SK-N-SH (cell line): ENCODE results near the gene MNX1. TPM values are rescaled to one million over a fixed set of nuclear protein-coding genes. Genes with fewer than 3 reads are reported as not detected.
A peak's percentile ranks its signal among the peaks of the same experiment; 100 is the strongest.

ENCODE experiments used
- CTCF ChIA-PET: fragments of 300-600, 350-600 bp; formaldehyde crosslinking; extraction: SDS; loops from one replicate; lab custom pipeline; 2021; lab: Yijun Ruan, JAX
- POLR2A ChIA-PET: fragments of 350-600 bp; sonication (Branson Sonifier 250); formaldehyde crosslinking; extraction: SDS; loops from one replicate; lab custom pipeline; 2020; ENCODE audit warnings: antibody characterized with exemption, inconsistent platforms; lab: Yijun Ruan, JAX
- DNase-seq: peaks from one replicate; pipeline ENCODE4 v3.0.0; 2012
- H2AFZ ChIP-seq: fragments of 200-600 bp; sonication (generic); 2 replicates; pipeline ENCODE4 v1.8.1; 2016; ENCODE audit warnings: antibody characterized with exemption, mild to moderate bottlenecking, low read depth
- H3F3A ChIP-seq: fragments of 200-600 bp; sonication (generic); replicated peaks from 2 replicates; pipeline ENCODE3; 2016; ENCODE audit warnings: antibody characterized with exemption, mild to moderate bottlenecking; ENCODE audit not compliant: insufficient read depth
- H3K27ac ChIP-seq, 2 experiments: fragments of 200-500 bp in 1 of 2; fragments of 200-600 bp in 1 of 2; sonication (Bioruptor generic) in 1 of 2; sonication (generic), shearing (Covaris generic) in 1 of 2; 2 replicates each; pipeline versions ENCODE4 v1.5.1 to v1.6.1; 2014 to 2016; ENCODE audit warnings: low read depth in 2 of 2, inconsistent platforms in 1 of 2, low read length in 1 of 2, mild to moderate bottlenecking in 1 of 2, mixed read lengths in 1 of 2
- H3K27me3 ChIP-seq: fragments of 200-600 bp; sonication (generic), shearing (Covaris generic); 2 replicates; pipeline ENCODE4 v1.6.1; 2016; ENCODE audit warnings: mixed run types; ENCODE audit not compliant: insufficient read depth
- H3K36me3 ChIP-seq, 2 experiments: fragments of 200-500 bp in 1 of 2; fragments of 200-600 bp in 1 of 2; sonication (Bioruptor generic) in 1 of 2; sonication (generic) in 1 of 2; replicated peaks in 1 of 2; 2 replicates each; pipeline versions ENCODE3 to v1.5.1; 2014 to 2016; ENCODE audit warnings: low read length in 1 of 2, mild to moderate bottlenecking in 1 of 2; ENCODE audit not compliant: insufficient read depth in 2 of 2, control insufficient read depth in 1 of 2
- H3K4me1 ChIP-seq, 2 experiments: fragments of 200-500 bp in 1 of 2; fragments of 200-600 bp in 1 of 2; sonication (Bioruptor generic) in 1 of 2; sonication (generic), shearing (Covaris generic) in 1 of 2; 2 replicates each; pipeline versions ENCODE4 v1.5.1 to v1.6.1; 2014 to 2016; ENCODE audit warnings: low read depth in 1 of 2, low read length in 1 of 2, mixed run types in 1 of 2; ENCODE audit not compliant: insufficient read depth in 2 of 2, control insufficient read depth in 1 of 2
- H3K4me2 ChIP-seq: fragments of 200-600 bp; sonication (generic), shearing (Covaris generic); 2 replicates; pipeline ENCODE4 v1.6.1; 2017; ENCODE audit warnings: mixed run types
- H3K4me3 ChIP-seq, 2 experiments: fragments of 200-500 bp in 1 of 2; fragments of 200-600 bp in 1 of 2; sonication (Bioruptor generic) in 1 of 2; sonication (generic), shearing (Covaris generic) in 1 of 2; 2 replicates each; pipeline versions ENCODE4 v1.5.1 to v1.8.1; 2014 to 2016; ENCODE audit warnings: low read depth in 2 of 2, inconsistent platforms in 1 of 2, low read length in 1 of 2, mild to moderate bottlenecking in 1 of 2, mixed read lengths in 1 of 2, moderate library complexity in 1 of 2
- H3K79me2 ChIP-seq: fragments of 200-600 bp; sonication (generic); 2 replicates; pipeline ENCODE4 v1.8.1; 2017; ENCODE audit warnings: mild to moderate bottlenecking; ENCODE audit not compliant: insufficient read depth
- H3K9ac ChIP-seq: fragments of 200-600 bp; sonication (generic); 2 replicates; pipeline ENCODE4 v1.6.1; 2017; ENCODE audit warnings: mixed run types
- H3K9me2 ChIP-seq: fragments of 200-600 bp; sonication (generic); 2 replicates; pipeline ENCODE4 v1.6.1; 2017; ENCODE audit warnings: mixed run types
- H3K9me3 ChIP-seq: fragments of 200-600 bp; sonication (generic); 2 replicates; pipeline ENCODE4 v1.6.1; 2017; ENCODE audit warnings: mixed run types, mild to moderate bottlenecking, moderate library complexity
- H4K20me1 ChIP-seq: fragments of 200-600 bp; sonication (generic); 2 replicates; pipeline ENCODE4 v1.6.1; 2017; ENCODE audit warnings: mild to moderate bottlenecking, mixed run types; ENCODE audit not compliant: insufficient read depth
- ELF1 ChIP-seq: IDR thresholded peaks from 2 replicates; pipeline ENCODE4 v1.4.0; 2012
- EP300 ChIP-seq, 2 experiments: IDR thresholded peaks; 2 replicates each; pipeline versions ENCODE4 v1.4.0 to v1.6.1; 2012; ENCODE audit warnings: borderline replicate concordance in 1 of 2, low read depth in 1 of 2, low read length in 1 of 2
- EZH2phosphoT487 ChIP-seq: fragments of 200-600 bp; sonication (generic); IDR thresholded peaks from 2 replicates; pipeline ENCODE4 v1.6.1; 2017; ENCODE audit warnings: low read depth, mixed run types, mild to moderate bottlenecking, antibody characterized with exemption, moderate library complexity, borderline replicate concordance
- FOXJ3 ChIP-seq: sonication (generic); formaldehyde crosslinking; IDR thresholded peaks from 2 replicates; pipeline ENCODE4 v1.5.1; 2020; ENCODE audit warnings: mild to moderate bottlenecking, missing genetic modification reagents
- FOXM1 ChIP-seq: IDR thresholded peaks from 2 replicates; pipeline ENCODE4 v1.4.0; 2012; ENCODE audit warnings: low read depth, mild to moderate bottlenecking
- MAX ChIP-seq: IDR thresholded peaks from 2 replicates; pipeline ENCODE4 v1.4.0; 2012; ENCODE audit warnings: low read depth
- MEF2A ChIP-seq: IDR thresholded peaks from 2 replicates; pipeline ENCODE4 v1.4.0; 2012; ENCODE audit warnings: low read depth, borderline replicate concordance
- NFIC ChIP-seq: IDR thresholded peaks from 2 replicates; pipeline ENCODE4 v1.4.0; 2012; ENCODE audit warnings: borderline replicate concordance
- POLR2AphosphoS5 ChIP-seq: IDR thresholded peaks from 2 replicates; pipeline ENCODE4 v1.6.1; 2012; ENCODE audit warnings: low read depth, low read length
- RAD21 ChIP-seq: IDR thresholded peaks from 2 replicates; pipeline ENCODE4 v1.6.1; 2012; ENCODE audit warnings: mild to moderate bottlenecking, low read length
- RFX5 ChIP-seq: IDR thresholded peaks from 2 replicates; pipeline ENCODE4 v1.6.1; 2012; ENCODE audit warnings: mild to moderate bottlenecking, improper control_type of control experiment, low read length
- SIN3A ChIP-seq: IDR thresholded peaks from 2 replicates; pipeline ENCODE4 v1.6.1; 2012; ENCODE audit warnings: low read depth, mild to moderate bottlenecking, low read length, moderate library complexity, borderline replicate concordance
- TAF1 ChIP-seq: IDR thresholded peaks from 2 replicates; pipeline ENCODE4 v1.6.1; 2012; ENCODE audit warnings: low read depth, mild to moderate bottlenecking, low read length, moderate library complexity, borderline replicate concordance
- WGBS: methylation state at CpG from one replicate; pipeline ENCODE4 v1.1.6; 2017; ENCODE audit warnings: low lambda C conversion rate; 5-methylcytosine and 5-hydroxymethylcytosine counted together
- polyA plus RNA-seq, 3 experiments: library from polyadenylated mRNA; depleted of rRNA; stranded (reverse); fragments of >200 nt; gene quantifications; 2 replicates each; pipeline ENCODE4 v1.2.3, GENCODE V29; 2012

The MNX1 gene
- polyA plus RNA-seq, 1 of the 3 experiments (the other 2 are of a cell fraction), result not detected

GRCh38 chr7:157033483-157034473 lies 23.3 kb upstream of the MNX1 start:
- H2AFZ ChIP-seq, result no peak overlapping the region
- CTCF ChIA-PET, result interaction anchor here (1.3 kb wide), 1 partner anchor 14 kb away, joined by 4 read pairs; no protein-coding TSS in a partner anchor
- H3K4me2 ChIP-seq, result no peak overlapping the region
- POLR2A ChIA-PET, result no interaction called here
- no peak overlapping the region for H3K27ac ChIP-seq
- no peak overlapping the region for H3K9ac ChIP-seq
- H3K27me3 ChIP-seq, result peaks cover 77% of the 10 kb centered on the region
- no peak for TF ChIP-seq POLR2AphosphoS5
- TF ChIP-seq MAX, result no peak
- TF ChIP-seq NFIC, result no peak
- TF ChIP-seq SIN3A, result no peak
- no peak for TF ChIP-seq ELF1
- TF ChIP-seq EP300 (IDR thresholded peaks at IDR 0.05; ENCODE audit: borderline replicate concordance in 1 of 2, low read depth in 1 of 2, low read length in 1 of 2), result no peak
- no peak for TF ChIP-seq TAF1
- no peak for TF ChIP-seq MEF2A
- no peak for TF ChIP-seq FOXM1
- no peak for TF ChIP-seq RAD21
- no peak for TF ChIP-seq EZH2phosphoT487
- TF ChIP-seq RFX5, result no peak
- no peaks in the 10 kb centered on the region for H3K9me2 ChIP-seq
- no peaks in the 10 kb centered on the region; the same call in 1 of the 2 replicates for H3K9me3 ChIP-seq
- H4K20me1 ChIP-seq, result no peaks in the 10 kb centered on the region
- H3K4me1 ChIP-seq, result no peaks in the 10 kb centered on the region; a peak in 1 of 4 replicates
- no peaks in the 10 kb centered on the region for H3K79me2 ChIP-seq
- H3K36me3 ChIP-seq, result no peaks in the 10 kb centered on the region
- no peak for DNase-seq
- 52% methylated on average over 19 of the region's 23 CpGs for WGBS
- no peaks in the 10 kb centered on the region for H3F3A ChIP-seq
- H3K4me3 ChIP-seq, result no peak overlapping the region

GRCh38 chr7:157032644-157033482 lies 22.4 kb upstream of the MNX1 start:
- H2AFZ ChIP-seq, result peak overlapping the region; percentile 26; the same call in 1 of the 2 replicates
- no peaks in the 10 kb centered on the region for H3F3A ChIP-seq
- no peak overlapping the region for H3K27ac ChIP-seq
- no peaks in the 10 kb centered on the region for H3K36me3 ChIP-seq
- H3K9ac ChIP-seq, result no peak overlapping the region
- H3K4me2 ChIP-seq, result no peak overlapping the region
- peaks cover 77% of the 10 kb centered on the region for H3K27me3 ChIP-seq
- no peaks in the 10 kb centered on the region for H4K20me1 ChIP-seq
- no peak overlapping the region for H3K4me3 ChIP-seq
- TF ChIP-seq FOXM1, result no peak
- TF ChIP-seq FOXJ3 (CRISPR knock-in tag), result no peak
- WGBS, result 21% methylated on average over 25 of the region's 25 CpGs
- DNase-seq, result no peak
- H3K9me3 ChIP-seq, result no peaks in the 10 kb centered on the region; the same call in 1 of the 2 replicates
- H3K4me1 ChIP-seq, result no peaks in the 10 kb centered on the region; a peak in 1 of 4 replicates
- ChIA-PET POLR2A (no interaction called here), CTCF (no interaction called here)
- no peaks in the 10 kb centered on the region for H3K9me2 ChIP-seq
- no peaks in the 10 kb centered on the region for H3K79me2 ChIP-seq
